Skeletal muscle tissue (tissue), 4 donors: ENCODE measurements around the gene ADPRH. TPM values are rescaled to one million over a fixed set of nuclear protein-coding genes. Genes with fewer than 3 reads are reported as not detected.

Experiments used
- H3K27ac ChIP-seq: one replicate; pipeline ENCODE4 v1.7.0; 2013; ENCODE audit warnings: mild to moderate bottlenecking, low read depth, low read length, inconsistent platforms
- H3K27me3 ChIP-seq, 3 donors: one replicate each; pipeline ENCODE4 v1.7.0; 2013; ENCODE audit warnings: low read length in 3 of 3; ENCODE audit not compliant: control insufficient read depth in 3 of 3, insufficient read depth in 3 of 3
- H3K36me3 ChIP-seq, 3 donors: one replicate each; pipeline ENCODE4 v1.7.0; 2013; ENCODE audit warnings: low read length in 3 of 3; ENCODE audit not compliant: control insufficient read depth in 3 of 3, insufficient read depth in 3 of 3
- H3K4me1 ChIP-seq, 3 donors: one replicate each; pipeline ENCODE4 v1.7.0; 2013; ENCODE audit warnings: low read length in 3 of 3, mild to moderate bottlenecking in 3 of 3; ENCODE audit not compliant: control insufficient read depth in 3 of 3, insufficient read depth in 3 of 3
- H3K4me3 ChIP-seq, 3 donors: one replicate each; pipeline ENCODE4 v1.7.0; 2013; ENCODE audit warnings: low read length in 3 of 3
- H3K9ac ChIP-seq, 3 donors: one replicate each; pipeline ENCODE4 v1.7.0; 2013; ENCODE audit warnings: low read length in 3 of 3, mild to moderate bottlenecking in 3 of 3, moderate library complexity in 2 of 3, low read depth in 1 of 3
- H3K9me3 ChIP-seq, 3 donors: one replicate each; pipeline ENCODE4 v1.7.0; 2013; ENCODE audit warnings: low read length in 3 of 3; ENCODE audit not compliant: control insufficient read depth in 3 of 3
- total RNA-seq: library from RNA; depleted of rRNA; stranded (reverse); fragments of >200 nt; gene quantifications from one replicate; pipeline ENCODE4 v1.2.3, GENCODE V29; 2014
- donor health status: Osteomylitis.

The ADPRH gene
- total RNA-seq, 1 donor from 2014 or later, result 5.2 TPM

DNA sequence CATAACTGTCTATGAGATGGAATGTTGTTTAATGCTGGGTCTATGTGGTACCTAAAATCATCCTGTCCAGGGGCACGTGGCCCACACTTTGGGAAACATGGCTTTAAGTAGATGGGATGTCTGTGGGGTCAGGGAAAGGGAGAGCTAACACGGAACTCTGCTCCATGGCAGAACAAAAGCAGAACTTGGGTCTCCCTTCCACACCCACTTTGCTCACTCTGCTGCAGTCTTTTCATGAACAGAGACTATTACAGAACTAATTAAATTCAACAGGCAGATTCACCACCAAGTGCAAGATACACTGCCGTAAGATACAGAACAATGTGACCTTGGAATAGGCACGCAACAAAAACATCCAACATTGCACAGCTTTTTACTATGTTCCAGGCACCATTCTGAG is 52.9 kb downstream of the ADPRH start:
- Histone ChIP-seq H3K27me3 (no peaks in the 10 kb centered on the region), H3K9ac (peak overlapping the region in 1 of 3 donors; percentile 3), H3K27ac (peak overlapping the region; percentile 84), H3K9me3 (no peaks in the 10 kb centered on the region), H3K4me3 (no peak overlapping the region), H3K4me1 (peaks cover 52 to 67% (median 60%) of the 10 kb centered on the region in 3 donors), H3K36me3 (no peaks in the 10 kb centered on the region)

- no peaks in the 10 kb centered on the region for H3K27me3 ChIP-seq
- peak overlapping the region in 1 of 3 donors; percentile 51 for H3K9ac ChIP-seq
- no peaks in the 10 kb centered on the region for H3K36me3 ChIP-seq
- no peak overlapping the region for H3K4me3 ChIP-seq
- peaks cover 54 to 69% (median 60%) of the 10 kb centered on the region in 3 donors for H3K4me1 ChIP-seq
- peak overlapping the region; percentile 84 for H3K27ac ChIP-seq
- no peaks in the 10 kb centered on the region for H3K9me3 ChIP-seq
Measured at GRCh38 chr3:119632829-119633228, 53.5 kb downstream of the ADPRH start.

DNA sequence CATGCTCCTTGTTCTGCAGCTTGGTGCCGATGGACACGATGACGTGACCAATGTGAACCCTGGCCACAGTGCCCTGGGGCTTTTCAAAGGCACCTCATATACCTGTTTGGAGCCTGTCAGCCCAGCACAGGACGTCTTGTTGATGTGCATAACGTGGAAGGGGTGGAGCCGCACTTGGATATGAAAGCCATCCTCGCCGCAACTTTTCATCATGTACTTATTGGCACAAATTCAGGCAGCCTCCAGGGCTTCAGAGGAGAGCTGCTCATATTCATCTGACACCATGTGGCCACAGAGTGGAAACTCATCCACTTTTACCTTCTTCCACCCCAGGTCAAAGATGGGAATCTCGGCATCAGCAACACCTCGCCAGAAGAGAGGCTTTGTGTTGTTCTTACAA is 56.4 kb downstream of the ADPRH start:
- Histone ChIP-seq H3K9me3 (no peaks in the 10 kb centered on the region), H3K9ac (no peak overlapping the region), H3K36me3 (no peaks in the 10 kb centered on the region), H3K27ac (peak overlapping the region; percentile 97), H3K4me1 (peaks cover 49 to 63% (median 56%) of the 10 kb centered on the region in 3 donors), H3K27me3 (no peaks in the 10 kb centered on the region), H3K4me3 (no peak overlapping the region)

DNA sequence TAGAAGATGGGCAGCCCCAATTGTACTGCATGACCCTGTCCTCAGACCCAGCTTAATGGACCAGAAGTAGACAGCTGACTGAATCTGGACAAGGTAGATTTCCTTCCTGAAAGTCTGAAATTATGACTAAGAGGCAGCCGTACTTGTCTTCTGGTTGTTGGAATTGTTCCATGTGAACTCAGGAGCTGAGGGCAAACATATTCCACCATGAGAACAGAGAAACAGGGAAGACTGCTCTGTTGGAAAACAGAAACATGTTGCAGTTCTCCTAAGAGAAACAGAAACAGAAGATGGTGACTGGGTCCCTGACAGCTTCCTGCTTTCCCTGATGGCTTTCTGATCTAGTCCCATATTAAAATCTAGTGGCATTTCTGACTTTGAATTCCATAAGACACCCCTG is 57.0 kb downstream of the ADPRH start:
- H3K9me3 ChIP-seq, result no peaks in the 10 kb centered on the region
- peak overlapping the region; percentile 97 for H3K27ac ChIP-seq
- no peak overlapping the region for H3K4me3 ChIP-seq
- peaks cover 0 to 2% (median 2%) of the 10 kb centered on the region in 3 donors for H3K36me3 ChIP-seq
- H3K4me1 ChIP-seq, result peaks cover 45 to 57% (median 52%) of the 10 kb centered on the region in 3 donors
- no peak overlapping the region for H3K9ac ChIP-seq
- no peaks in the 10 kb centered on the region for H3K27me3 ChIP-seq

DNA sequence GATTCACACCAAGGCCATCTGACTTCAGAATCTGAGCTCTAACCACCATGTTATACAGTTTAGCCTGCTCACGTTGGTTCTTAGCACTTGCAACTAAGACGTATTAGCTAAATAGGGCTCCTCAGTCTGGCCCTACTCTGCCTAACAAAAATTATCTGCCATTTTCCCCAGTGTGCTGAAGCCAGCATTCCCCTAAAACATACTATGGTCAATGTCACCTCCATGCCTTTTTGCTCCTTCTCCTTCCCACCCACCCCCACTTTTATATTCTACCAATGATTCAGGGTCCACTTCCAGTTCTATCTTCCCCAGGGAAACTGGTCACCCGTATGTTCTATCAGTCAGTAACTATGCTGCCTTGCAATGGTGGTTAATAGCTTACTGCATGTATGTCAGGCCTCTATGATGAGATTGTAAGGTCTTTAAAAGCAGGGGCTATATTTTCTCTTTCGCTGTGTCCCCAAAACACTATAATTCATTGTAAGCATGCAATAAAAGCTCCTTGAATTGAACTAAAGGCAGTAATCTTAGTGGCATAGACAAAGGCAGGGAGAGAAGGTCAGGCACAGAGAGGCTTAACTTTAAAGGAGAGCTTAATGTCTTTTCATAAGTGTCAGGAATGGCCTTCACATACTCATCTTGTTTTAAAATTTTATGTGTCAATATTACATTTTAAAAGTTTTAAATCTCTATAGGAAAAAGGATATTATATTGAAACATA is 57.8 kb downstream of the ADPRH start:
- Histone ChIP-seq H3K4me3 (no peak overlapping the region), H3K27me3 (no peaks in the 10 kb centered on the region), H3K4me1 (peaks cover 41 to 51% (median 47%) of the 10 kb centered on the region in 3 donors), H3K9ac (no peak overlapping the region), H3K9me3 (no peaks in the 10 kb centered on the region), H3K27ac (peak overlapping the region; percentile 97), H3K36me3 (peaks cover 4 to 10% (median 5%) of the 10 kb centered on the region in 3 donors)

GRCh38 chr3:119637679-119638477 is 58.6 kb downstream of the ADPRH start:
- Histone ChIP-seq H3K9me3 (no peaks in the 10 kb centered on the region), H3K4me1 (peaks cover 34 to 48% (median 46%) of the 10 kb centered on the region in 3 donors), H3K27ac (peak overlapping the region; percentile 97), H3K9ac (peak overlapping the region; percentile 75 to 83 (median 79)), H3K27me3 (no peaks in the 10 kb centered on the region), H3K36me3 (peaks cover 6 to 17% (median 12%) of the 10 kb centered on the region in 3 donors), H3K4me3 (peak overlapping the region; percentile 1 to 52 (median 44))

Other genes starting within 250 kb of the ADPRH start
- gene TMEM39A, start 115.9 kb upstream of the ADPRH start, total RNA-seq, result 45.9 TPM
- gene POGLUT1, start 110.5 kb upstream of the ADPRH start, total RNA-seq, result 6.8 TPM
- 33.9 TPM for gene TIMMDC1, start 80.9 kb upstream of the ADPRH start, total RNA-seq
- gene CD80, start 19.9 kb upstream of the ADPRH start, total RNA-seq, result 1.0 TPM
- not detected for gene PLA1A, start 18.4 kb downstream of the ADPRH start, total RNA-seq
- 13.6 TPM for gene POPDC2, start 81.1 kb downstream of the ADPRH start, total RNA-seq
- gene COX17, start 97.9 kb downstream of the ADPRH start, total RNA-seq, result 24.5 TPM
- gene CFAP91, start 123.5 kb downstream of the ADPRH start, total RNA-seq, result under 0.01 TPM
- under 0.01 TPM for gene NR1I2, start 202.6 kb downstream of the ADPRH start, total RNA-seq